ENCODE results near the gene EXOC6B.
"Not testable (repeated sequence)": the region's sequence is repeated elsewhere in the genome, so short reads cannot be mapped to it uniquely, and the experiment has no call there.

The EXOC6B gene

GRCh38 chr2:72602095-72602494, 223.7 kb downstream of the EXOC6B start:
- no peak for TF ChIP-seq CTCF (conservative IDR thresholded peaks at IDR 0.05; ENCODE audit: low read depth)
- no peak overlapping the region for H3K27ac ChIP-seq
- ChIA-PET POLR2A (ENCODE audit: low non-redundant PET) (no interaction called here), CTCF (no interaction called here)
- no peak for DNase-seq (ENCODE audit: low spot score)

GRCh38 chr2:72583836-72584235, 242.0 kb downstream of the EXOC6B start:
- CTCF ChIA-PET; POLR2A ChIA-PET (ENCODE audit: low non-redundant PET); DNase-seq (ENCODE audit: low spot score); H3K27ac ChIP-seq: not testable (repeated sequence)

- POLR2A ChIA-PET (ENCODE audit: low non-redundant PET), result no interaction called here
- CTCF ChIA-PET, result no interaction called here
- TF ChIP-seq CTCF (conservative IDR thresholded peaks at IDR 0.05; ENCODE audit: low read depth), result no peak
- H3K27ac ChIP-seq, result no peak overlapping the region
- no peak for DNase-seq (ENCODE audit: low spot score)
Observed at GRCh38 chr2:72583376-72583775, 242.5 kb downstream of the EXOC6B start.

GRCh38 chr2:72581560-72582181, 244.2 kb downstream of the EXOC6B start:
- TF ChIP-seq CTCF (conservative IDR thresholded peaks at IDR 0.05; ENCODE audit: low read depth), result no peak
- DNase-seq (ENCODE audit: low spot score), result no peak
- no peak overlapping the region for H3K27ac ChIP-seq
- ChIA-PET POLR2A (ENCODE audit: low non-redundant PET) (no interaction called here), CTCF (interaction anchor here (0.6 to 0.7 kb wide), 5 partner anchors 22 to 766 kb away, joined by 3 to 7 read pairs (median 3); no protein-coding TSS in a partner anchor)

- no peak overlapping the region for H3K27ac ChIP-seq
- POLR2A ChIA-PET (ENCODE audit: low non-redundant PET), result no interaction called here
- DNase-seq (ENCODE audit: low spot score), result peak; percentile 30
- CTCF ChIA-PET, result interaction anchor here (0.6 to 2.0 kb wide), 19 partner anchors 11 to 1032 kb away, joined by 3 to 17 read pairs (median 3); no protein-coding TSS in a partner anchor
- peak; percentile 66 for TF ChIP-seq CTCF (conservative IDR thresholded peaks at IDR 0.05; ENCODE audit: low read depth)
Observed at GRCh38 chr2:72579591-72580180, 246.1 kb downstream of the EXOC6B start.

GRCh38 chr2:72576861-72577260, 249.0 kb downstream of the EXOC6B start:
- no peak for DNase-seq (ENCODE audit: low spot score)
- ChIA-PET POLR2A (ENCODE audit: low non-redundant PET) (no interaction called here), CTCF (no interaction called here)
- no peak overlapping the region for H3K27ac ChIP-seq
- no peak for TF ChIP-seq CTCF (conservative IDR thresholded peaks at IDR 0.05; ENCODE audit: low read depth)

- POLR2A ChIA-PET (ENCODE audit: low non-redundant PET), result no interaction called here
- TF ChIP-seq CTCF (conservative IDR thresholded peaks at IDR 0.05; ENCODE audit: low read depth), result no peak
- no peak overlapping the region for H3K27ac ChIP-seq
- CTCF ChIA-PET, result no interaction called here
- DNase-seq (ENCODE audit: low spot score), result no peak
Observed at GRCh38 chr2:72576459-72576858, 249.4 kb downstream of the EXOC6B start.
